Thoracic aorta (tissue), 2 donors: ENCODE measurements around the gene TBC1D30. TPM values are rescaled to one million over a fixed set of nuclear protein-coding genes. Genes with fewer than 3 reads are reported as not detected.
A peak's percentile ranks its signal among the peaks of the same experiment; 100 is the strongest.

Experiments used
- ATAC-seq: fragments of 150-250 bp; one replicate; pipeline ENCODE4 v1.8.0; 2017; ENCODE audit warnings: low read depth; ENCODE audit not compliant: insufficient number of reproducible peaks, low FRiP score
- DNase-seq: peaks from one replicate; pipeline ENCODE4 v3.0.0-alpha.2; 2020; ENCODE audit warnings: low spot score
- H3K27ac ChIP-seq, 2 donors: fragments of 200-600 bp; sonication (generic); 1 replicate in 1 of 2; 2 replicates in 1 of 2; pipeline ENCODE4 v1.5.1; 2016; ENCODE audit warnings: mild to moderate bottlenecking in 2 of 2, moderate library complexity in 2 of 2
- H3K27me3 ChIP-seq: fragments of 200-600 bp; sonication (generic); replicated peaks from 2 replicates; pipeline ENCODE4 v1.6.0; 2016; ENCODE audit warnings: mild to moderate bottlenecking; ENCODE audit not compliant: insufficient read depth
- H3K36me3 ChIP-seq: fragments of 200-600 bp; sonication (generic); one replicate; pipeline ENCODE4 v1.5.1; 2016
- H3K4me1 ChIP-seq, 2 donors: fragments of 200-600 bp; sonication (generic); 1 replicate in 1 of 2; 2 replicates in 1 of 2; pipeline versions ENCODE4 v1.5.1 to v1.6.0; 2016; ENCODE audit warnings: low read depth in 2 of 2, mild to moderate bottlenecking in 1 of 2; ENCODE audit not compliant: control insufficient read depth in 1 of 2
- H3K4me3 ChIP-seq: fragments of 200-600 bp; sonication (generic); 2 replicates; pipeline ENCODE4 v1.5.1; 2016; ENCODE audit warnings: mild to moderate bottlenecking
- H3K9me3 ChIP-seq: fragments of 200-600 bp; sonication (generic); 2 replicates; pipeline ENCODE4 v1.5.1; 2016
- total RNA-seq, 2 donors: library from RNA; depleted of rRNA; stranded (reverse); fragments of >200 nt; gene quantifications; one replicate each; pipeline versions ENCODE4 v1.1.0 to v1.2.3, GENCODE V29; 2016
- TF ChIP-seq, protein P1 (sequence below): fragments of 200-600 bp; sonication (generic); IDR thresholded peaks from one replicate; pipeline ENCODE4 v1.5.1; 2019; ENCODE audit warnings: antibody characterized with exemption

Gene TBC1D30
- total RNA-seq, 2 donors from 2014 or later, result 7.6 to 19.0 TPM

DNA sequence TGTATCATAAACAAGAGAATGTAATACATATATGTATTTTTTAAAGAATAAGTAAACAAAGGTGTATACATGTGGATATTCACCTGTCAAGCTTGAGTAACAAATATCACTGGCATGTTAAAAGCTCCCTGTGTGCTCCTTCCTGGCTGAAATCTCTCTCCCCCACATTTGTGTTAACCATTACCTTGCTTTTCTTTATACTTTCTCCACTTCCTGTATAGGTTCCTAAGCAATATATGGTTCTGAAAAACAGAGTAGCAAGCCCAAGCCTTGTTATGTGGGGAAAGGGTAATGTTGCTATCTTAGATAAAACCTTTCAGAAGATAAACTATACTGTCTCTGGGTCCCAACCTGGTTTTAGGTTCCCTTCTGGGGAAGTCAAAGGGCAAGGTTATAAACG is 32.3 kb upstream of the TBC1D30 start:
- H3K27me3 ChIP-seq, result no peaks in the 10 kb centered on the region
- H3K27ac ChIP-seq, result no peak overlapping the region
- ATAC-seq, result no peak
- no peak for DNase-seq
- TF ChIP-seq, protein P1, sequence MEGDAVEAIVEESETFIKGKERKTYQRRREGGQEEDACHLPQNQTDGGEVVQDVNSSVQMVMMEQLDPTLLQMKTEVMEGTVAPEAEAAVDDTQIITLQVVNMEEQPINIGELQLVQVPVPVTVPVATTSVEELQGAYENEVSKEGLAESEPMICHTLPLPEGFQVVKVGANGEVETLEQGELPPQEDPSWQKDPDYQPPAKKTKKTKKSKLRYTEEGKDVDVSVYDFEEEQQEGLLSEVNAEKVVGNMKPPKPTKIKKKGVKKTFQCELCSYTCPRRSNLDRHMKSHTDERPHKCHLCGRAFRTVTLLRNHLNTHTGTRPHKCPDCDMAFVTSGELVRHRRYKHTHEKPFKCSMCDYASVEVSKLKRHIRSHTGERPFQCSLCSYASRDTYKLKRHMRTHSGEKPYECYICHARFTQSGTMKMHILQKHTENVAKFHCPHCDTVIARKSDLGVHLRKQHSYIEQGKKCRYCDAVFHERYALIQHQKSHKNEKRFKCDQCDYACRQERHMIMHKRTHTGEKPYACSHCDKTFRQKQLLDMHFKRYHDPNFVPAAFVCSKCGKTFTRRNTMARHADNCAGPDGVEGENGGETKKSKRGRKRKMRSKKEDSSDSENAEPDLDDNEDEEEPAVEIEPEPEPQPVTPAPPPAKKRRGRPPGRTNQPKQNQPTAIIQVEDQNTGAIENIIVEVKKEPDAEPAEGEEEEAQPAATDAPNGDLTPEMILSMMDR, result no peak
- H3K4me1 ChIP-seq, result peaks cover 0 to 4% of the 10 kb centered on the region in 2 donors
- no peak overlapping the region for H3K4me3 ChIP-seq
- no peaks in the 10 kb centered on the region for H3K36me3 ChIP-seq
- H3K9me3 ChIP-seq, result no peaks in the 10 kb centered on the region

DNA sequence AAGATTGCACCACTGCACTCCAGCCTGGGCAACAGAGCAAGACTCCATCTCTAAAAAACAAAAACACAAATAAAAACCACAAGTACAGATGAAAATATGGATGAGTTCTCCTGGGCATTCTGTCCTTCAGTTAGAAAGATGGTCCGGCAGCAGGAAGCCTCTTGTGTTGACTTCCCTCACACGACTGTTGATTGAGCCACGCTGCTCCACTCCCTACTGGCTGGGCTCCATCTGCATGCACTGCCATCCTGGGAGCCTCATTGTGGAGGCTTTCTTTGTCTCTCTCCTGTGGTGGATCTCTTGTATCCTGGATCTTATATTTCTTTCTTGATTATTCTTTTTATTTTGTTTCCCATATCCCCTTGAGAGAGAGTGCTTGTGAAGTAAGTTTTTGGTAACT is 30.8 kb upstream of the TBC1D30 start:
- TF ChIP-seq, protein P1, result no peak
- no peak overlapping the region for H3K27ac ChIP-seq
- H3K36me3 ChIP-seq, result no peaks in the 10 kb centered on the region
- H3K27me3 ChIP-seq, result no peaks in the 10 kb centered on the region
- H3K4me1 ChIP-seq, result peaks cover 0 to 4% of the 10 kb centered on the region in 2 donors
- DNase-seq (no peak), ATAC-seq (no peak)
- H3K9me3 ChIP-seq, result no peaks in the 10 kb centered on the region
- no peak overlapping the region for H3K4me3 ChIP-seq

DNA sequence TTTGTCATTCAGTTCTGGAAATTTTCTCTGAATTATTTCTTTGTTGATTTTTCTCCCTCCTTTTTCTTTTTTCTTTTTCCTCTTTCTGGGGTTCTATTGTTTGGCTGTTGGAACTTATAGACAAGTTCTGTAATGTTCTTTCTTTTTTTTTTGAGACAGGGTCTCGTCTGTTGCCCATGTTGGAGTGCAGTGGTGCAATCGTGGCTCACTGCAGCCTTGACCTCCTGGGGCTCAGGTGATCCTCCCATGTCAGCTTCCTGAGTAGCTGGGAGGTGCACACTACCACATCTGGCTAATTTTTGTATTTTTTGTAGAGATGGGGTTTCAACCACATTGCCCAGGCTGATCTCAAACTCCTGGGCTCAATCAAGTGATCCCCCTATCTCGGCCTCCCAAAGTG is 30.1 kb upstream of the TBC1D30 start:
- DNase-seq, result no peak

DNA sequence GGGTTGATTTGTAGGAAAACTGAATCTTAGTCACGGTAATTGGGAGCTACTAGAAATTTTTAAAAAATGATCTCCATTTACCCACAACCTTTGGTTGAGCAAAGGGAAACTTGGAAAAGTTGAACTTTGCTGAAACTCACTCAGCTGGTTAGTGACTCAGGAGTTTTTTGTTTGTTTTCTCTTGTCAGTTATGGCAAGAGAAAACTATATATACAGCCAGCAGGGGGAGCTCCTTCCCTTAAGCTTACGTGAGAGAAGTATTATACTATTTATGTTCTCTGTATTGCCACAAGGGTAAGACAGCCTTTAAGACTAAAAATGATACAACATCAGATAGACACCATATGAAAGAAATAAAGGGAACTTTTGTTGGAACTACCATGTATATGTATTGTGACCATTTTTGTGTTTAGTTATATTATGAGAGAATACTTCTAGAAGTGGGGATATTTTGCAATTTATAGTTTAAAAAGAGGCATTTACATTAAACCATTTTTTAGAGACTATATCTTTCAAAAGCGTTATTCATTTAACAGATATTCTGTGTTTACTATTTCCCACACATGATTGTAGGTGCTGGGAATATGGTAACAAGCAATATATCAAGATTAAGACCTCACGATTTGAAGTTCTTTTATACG is 28.1 kb upstream of the TBC1D30 start:
- TF ChIP-seq, protein P1, result peak; percentile 75
- peaks cover 0 to 4% of the 10 kb centered on the region in 2 donors for H3K4me1 ChIP-seq
- no peak overlapping the region for H3K27ac ChIP-seq
- H3K9me3 ChIP-seq, result no peaks in the 10 kb centered on the region
- H3K27me3 ChIP-seq, result no peaks in the 10 kb centered on the region
- ATAC-seq (no peak), DNase-seq (no peak)
- H3K4me3 ChIP-seq, result no peak overlapping the region
- H3K36me3 ChIP-seq, result no peaks in the 10 kb centered on the region

More for the DNA sequence above, 30.1 kb upstream of the TBC1D30 start:
- TF ChIP-seq, protein P1, result no peak
- no peaks in the 10 kb centered on the region for H3K9me3 ChIP-seq
- H3K27ac ChIP-seq, result no peak overlapping the region
- H3K27me3 ChIP-seq, result no peaks in the 10 kb centered on the region
- no peak overlapping the region for H3K4me3 ChIP-seq
- H3K4me1 ChIP-seq, result peaks cover 0 to 4% of the 10 kb centered on the region in 2 donors
- no peak for ATAC-seq
- H3K36me3 ChIP-seq, result no peaks in the 10 kb centered on the region

DNA sequence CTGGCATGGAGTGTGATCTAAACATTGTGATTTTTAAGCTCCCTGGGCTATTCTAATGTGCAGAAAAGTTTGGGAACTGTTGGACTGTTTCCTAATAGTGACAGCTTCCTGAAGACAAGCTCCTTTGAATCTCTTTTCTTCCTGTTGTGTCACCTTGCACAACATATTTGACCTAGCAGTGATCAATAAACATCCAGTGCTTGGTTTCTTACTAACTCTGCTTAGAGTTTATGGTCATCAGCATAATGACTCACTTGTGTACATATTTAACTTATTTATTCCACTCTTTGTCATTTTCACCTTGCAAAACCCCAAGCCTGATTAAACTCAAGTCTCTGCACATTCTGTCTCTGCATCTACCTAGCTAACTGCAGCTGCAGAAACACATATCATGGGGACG is 27.3 kb upstream of the TBC1D30 start:
- no peaks in the 10 kb centered on the region for H3K36me3 ChIP-seq
- H3K4me1 ChIP-seq, result peaks cover 0 to 4% of the 10 kb centered on the region in 2 donors
- ATAC-seq, result no peak
- TF ChIP-seq, protein P1, result no peak
- H3K4me3 ChIP-seq, result no peak overlapping the region
- no peaks in the 10 kb centered on the region for H3K9me3 ChIP-seq
- H3K27ac ChIP-seq, result no peak overlapping the region
- no peaks in the 10 kb centered on the region for H3K27me3 ChIP-seq
- no peak for DNase-seq
